Spleen (tissue), 7 donors: ENCODE results near the gene SAE1.

ENCODE experiments used
- POLR2A ChIP-seq, 3 donors: fragments of 450-650 bp; IDR thresholded peaks; one replicate each; pipeline ENCODE4 v1.5.1; 2017; ENCODE audit warnings: antibody characterized with exemption in 3 of 3, mild to moderate bottlenecking in 1 of 3
- POLR2AphosphoS5 ChIP-seq, 3 donors: sonication (generic); formaldehyde crosslinking; IDR thresholded peaks; one replicate each; pipeline ENCODE4 v1.5.1; 2017; ENCODE audit warnings: antibody characterized with exemption in 3 of 3
- TF ChIP-seq, protein P1 (sequence below), 11 experiments: fragments of 200-600 bp in 7 of 11; fragments of 450-650 bp in 4 of 11; sonication (generic) in 4 of 11; IDR thresholded peaks in 8 of 11; conservative IDR thresholded peaks in 3 of 11; 1 replicate in 7 of 11; 2 replicates in 4 of 11; pipeline versions ENCODE4 v1.4.0 to v1.8.0; 2016 to 2021; ENCODE audit warnings: antibody characterized with exemption in 11 of 11, inconsistent platforms in 4 of 11, mild to moderate bottlenecking in 1 of 11
- donor health status: DM: no; HTN: no; CAD: no; lungs with moderate emphysema.
- donor health status: DM: no; HTN: no; CAD: no.
- donor health status: DM: no; HTN: no; CAD: no.

DNA sequence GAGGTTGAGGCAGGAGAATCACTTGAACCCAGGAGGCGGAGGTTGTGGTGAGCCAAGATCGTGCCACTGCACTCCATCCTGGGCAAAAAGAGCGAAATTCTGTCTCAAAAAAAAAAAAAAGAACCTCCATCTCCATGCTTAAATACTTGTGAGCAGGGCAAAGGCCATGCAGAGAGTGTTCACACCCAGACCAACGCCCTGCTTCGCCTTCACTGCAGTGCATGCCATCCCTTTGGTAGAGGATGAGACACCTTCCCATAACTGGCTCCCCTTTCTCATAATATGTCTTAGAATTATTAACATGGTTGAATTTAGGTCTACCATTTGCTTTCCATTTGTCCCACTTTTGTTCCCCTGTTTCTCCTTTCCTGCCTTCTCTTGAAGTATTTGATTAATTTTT, 84.9 kb downstream of the SAE1 start:
- TF ChIP-seq, protein P1, sequence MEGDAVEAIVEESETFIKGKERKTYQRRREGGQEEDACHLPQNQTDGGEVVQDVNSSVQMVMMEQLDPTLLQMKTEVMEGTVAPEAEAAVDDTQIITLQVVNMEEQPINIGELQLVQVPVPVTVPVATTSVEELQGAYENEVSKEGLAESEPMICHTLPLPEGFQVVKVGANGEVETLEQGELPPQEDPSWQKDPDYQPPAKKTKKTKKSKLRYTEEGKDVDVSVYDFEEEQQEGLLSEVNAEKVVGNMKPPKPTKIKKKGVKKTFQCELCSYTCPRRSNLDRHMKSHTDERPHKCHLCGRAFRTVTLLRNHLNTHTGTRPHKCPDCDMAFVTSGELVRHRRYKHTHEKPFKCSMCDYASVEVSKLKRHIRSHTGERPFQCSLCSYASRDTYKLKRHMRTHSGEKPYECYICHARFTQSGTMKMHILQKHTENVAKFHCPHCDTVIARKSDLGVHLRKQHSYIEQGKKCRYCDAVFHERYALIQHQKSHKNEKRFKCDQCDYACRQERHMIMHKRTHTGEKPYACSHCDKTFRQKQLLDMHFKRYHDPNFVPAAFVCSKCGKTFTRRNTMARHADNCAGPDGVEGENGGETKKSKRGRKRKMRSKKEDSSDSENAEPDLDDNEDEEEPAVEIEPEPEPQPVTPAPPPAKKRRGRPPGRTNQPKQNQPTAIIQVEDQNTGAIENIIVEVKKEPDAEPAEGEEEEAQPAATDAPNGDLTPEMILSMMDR (IDR thresholded peaks at IDR 0.05 in 8 of 11, conservative IDR thresholded peaks at IDR 0.05 in 3 of 11) = no peak
- TF ChIP-seq POLR2A (IDR thresholded peaks at IDR 0.05) (no peak), POLR2AphosphoS5 (IDR thresholded peaks at IDR 0.05) (no peak)
